Measurements from ENCODE around the gene NFYA. TPM values are rescaled to one million over a fixed set of nuclear protein-coding genes. Genes with fewer than 3 reads are reported as not detected.

The NFYA gene
- total RNA-seq, 1 donor from 2014 or later = 18.8 TPM

GRCh38 chr6:41073203-41073967 is 611 bp downstream of the NFYA start:
- peak; percentile 76 for TF ChIP-seq CTCF (IDR thresholded peaks at IDR 0.05)
- no peaks in the 10 kb centered on the region for H3K27me3 Mint-ChIP-seq (ENCODE audit: low read depth)
- H3K27ac Mint-ChIP-seq (ENCODE audit: unreplicated experiment) = peak overlapping the region; percentile 89
- peak; percentile 96 for DNase-seq (ENCODE audit: low spot score)
- H3K9me3 Mint-ChIP-seq (ENCODE audit: low read depth) = no peaks in the 10 kb centered on the region
- H3K4me1 Mint-ChIP-seq (ENCODE audit: low read depth) = peaks cover 43% of the 10 kb centered on the region
- H3K4me3 Mint-ChIP-seq (ENCODE audit: unreplicated experiment) = peak overlapping the region; percentile 90
- no peaks in the 10 kb centered on the region for H3K36me3 Mint-ChIP-seq (ENCODE audit: low read depth)

DNA sequence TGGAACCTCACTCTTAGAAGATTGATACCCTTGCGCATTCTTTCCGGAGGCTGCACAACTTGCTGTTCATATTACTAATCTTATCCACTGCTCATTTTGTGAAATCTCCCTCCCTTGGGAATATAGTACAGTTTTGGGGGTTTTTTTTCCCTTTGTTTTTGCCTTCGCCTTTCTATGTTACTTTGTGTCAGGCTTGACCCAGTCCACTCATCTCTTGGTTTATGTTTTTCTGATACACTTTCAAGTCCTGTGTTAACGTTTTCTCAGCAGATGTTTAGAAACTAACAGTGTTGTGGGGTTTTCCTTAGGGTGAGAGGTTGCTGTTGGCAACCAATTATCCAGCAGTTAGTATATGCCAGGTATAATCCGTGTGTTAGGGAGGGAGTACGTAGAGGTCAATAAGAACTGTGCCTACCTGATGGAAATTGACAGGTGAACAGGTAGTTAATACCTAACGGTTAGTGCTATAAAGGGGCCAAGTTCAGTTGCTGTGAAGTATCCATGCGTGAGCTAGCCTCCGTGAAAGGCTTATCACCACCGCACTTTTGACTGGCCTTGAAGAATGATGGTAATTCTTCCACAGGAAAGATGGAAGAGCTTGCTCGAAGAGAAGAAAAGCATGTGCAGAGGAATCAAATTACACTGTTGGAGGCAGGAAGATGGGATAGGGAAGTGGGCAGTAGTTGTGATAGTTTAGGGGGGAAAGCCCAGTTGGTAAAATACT is 1.4 kb downstream of the NFYA start:
- DNase-seq (ENCODE audit: low spot score) = no peak
- H3K4me1 Mint-ChIP-seq (ENCODE audit: low read depth) = peaks cover 43% of the 10 kb centered on the region
- no peaks in the 10 kb centered on the region for H3K9me3 Mint-ChIP-seq (ENCODE audit: low read depth)

GRCh38 chr6:41074692-41075436 is 2.1 kb downstream of the NFYA start:
- no peaks in the 10 kb centered on the region for H3K27me3 Mint-ChIP-seq (ENCODE audit: low read depth)
- H3K4me1 Mint-ChIP-seq (ENCODE audit: low read depth) = peaks cover 43% of the 10 kb centered on the region
- H3K4me3 Mint-ChIP-seq (ENCODE audit: unreplicated experiment) = peak overlapping the region; percentile 90
- no peak for TF ChIP-seq CTCF (IDR thresholded peaks at IDR 0.05)
- no peak for DNase-seq (ENCODE audit: low spot score)
- peaks cover 2% of the 10 kb centered on the region for H3K36me3 Mint-ChIP-seq (ENCODE audit: low read depth)
- H3K9me3 Mint-ChIP-seq (ENCODE audit: low read depth) = no peaks in the 10 kb centered on the region
- peak overlapping the region; percentile 89 for H3K27ac Mint-ChIP-seq (ENCODE audit: unreplicated experiment)

More for the DNA sequence above, 1.4 kb downstream of the NFYA start:
- H3K4me3 Mint-ChIP-seq (ENCODE audit: unreplicated experiment) = peak overlapping the region; percentile 90
- peaks cover 2% of the 10 kb centered on the region for H3K36me3 Mint-ChIP-seq (ENCODE audit: low read depth)
- no peak for TF ChIP-seq CTCF (IDR thresholded peaks at IDR 0.05)
- H3K27me3 Mint-ChIP-seq (ENCODE audit: low read depth) = no peaks in the 10 kb centered on the region
- H3K27ac Mint-ChIP-seq (ENCODE audit: unreplicated experiment) = peak overlapping the region; percentile 89

DNA sequence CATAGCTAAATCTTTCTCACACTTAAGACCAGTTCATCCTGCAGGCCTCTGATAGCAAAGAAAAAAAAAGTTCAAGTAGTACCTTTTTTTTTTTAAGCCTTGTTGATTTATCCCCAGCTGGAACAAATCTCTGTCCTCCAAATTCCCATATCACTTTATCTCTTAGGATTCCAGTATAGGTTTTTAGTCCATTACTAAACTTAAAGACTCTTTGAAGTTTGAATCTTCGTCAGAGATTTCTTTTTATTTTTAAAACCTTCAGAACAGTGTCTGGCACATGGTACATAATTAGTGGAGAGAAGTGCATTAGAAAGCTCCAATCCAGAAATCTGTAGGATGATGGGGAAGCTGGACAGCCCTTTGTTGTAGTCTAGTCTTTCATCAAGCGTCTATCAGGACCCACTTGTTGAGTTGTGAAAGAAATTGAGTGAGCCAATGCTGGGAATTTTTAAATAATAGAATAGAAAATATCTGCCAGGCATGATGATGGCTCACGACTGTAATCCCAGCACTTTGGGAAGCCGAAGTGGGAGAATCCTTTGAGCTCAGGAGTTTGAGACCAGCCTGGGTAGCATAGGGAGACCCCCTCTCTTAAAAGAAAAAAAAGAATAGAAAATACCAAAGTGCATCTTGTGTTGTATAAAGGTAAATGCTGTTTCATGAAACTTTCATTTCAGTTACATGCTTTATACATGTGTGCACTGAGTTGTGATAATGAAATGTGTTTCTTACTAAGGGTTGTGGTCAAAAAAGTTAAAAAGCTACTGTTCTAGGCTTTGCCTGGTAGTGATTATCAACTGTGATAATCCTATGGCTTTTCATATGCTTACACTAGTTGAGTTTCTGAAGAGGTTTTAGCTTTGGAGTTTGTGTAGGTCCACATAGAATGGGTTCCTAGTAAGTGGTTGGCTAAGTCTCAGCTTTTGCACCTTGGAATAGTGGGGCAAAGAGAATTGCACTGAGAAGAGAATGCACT is 3.2 kb downstream of the NFYA start:
- no peaks in the 10 kb centered on the region for H3K9me3 Mint-ChIP-seq (ENCODE audit: low read depth)
- H3K27me3 Mint-ChIP-seq (ENCODE audit: low read depth) = no peaks in the 10 kb centered on the region
- H3K4me3 Mint-ChIP-seq (ENCODE audit: unreplicated experiment) = no peak overlapping the region
- H3K36me3 Mint-ChIP-seq (ENCODE audit: low read depth) = peaks cover 7% of the 10 kb centered on the region
- TF ChIP-seq CTCF (IDR thresholded peaks at IDR 0.05) = no peak
- peaks cover 38% of the 10 kb centered on the region for H3K4me1 Mint-ChIP-seq (ENCODE audit: low read depth)
- H3K27ac Mint-ChIP-seq (ENCODE audit: unreplicated experiment) = peak overlapping the region; percentile 45
- DNase-seq (ENCODE audit: low spot score) = no peak

Measured in chondrocyte (in vitro differentiated cells).